Activated CD4-positive, alpha-beta T cell treated with anti-CD3 and anti-CD28 coated beads, Interleukin-2, amount 50 U/mL, for 24 hours (primary cell): Measurements from ENCODE around the gene LIPT1.
"Not testable (repeated sequence)": the region's sequence is repeated elsewhere in the genome, so short reads cannot be mapped to it uniquely, and the experiment has no call there.

ENCODE experiments used
- DNase-seq, 2 donors: peaks; one replicate each; pipeline ENCODE4 v3.0.0-alpha.2; 2020; ENCODE audit warnings: low read depth in 1 of 2, low spot score in 1 of 2

LIPT1 gene

DNA sequence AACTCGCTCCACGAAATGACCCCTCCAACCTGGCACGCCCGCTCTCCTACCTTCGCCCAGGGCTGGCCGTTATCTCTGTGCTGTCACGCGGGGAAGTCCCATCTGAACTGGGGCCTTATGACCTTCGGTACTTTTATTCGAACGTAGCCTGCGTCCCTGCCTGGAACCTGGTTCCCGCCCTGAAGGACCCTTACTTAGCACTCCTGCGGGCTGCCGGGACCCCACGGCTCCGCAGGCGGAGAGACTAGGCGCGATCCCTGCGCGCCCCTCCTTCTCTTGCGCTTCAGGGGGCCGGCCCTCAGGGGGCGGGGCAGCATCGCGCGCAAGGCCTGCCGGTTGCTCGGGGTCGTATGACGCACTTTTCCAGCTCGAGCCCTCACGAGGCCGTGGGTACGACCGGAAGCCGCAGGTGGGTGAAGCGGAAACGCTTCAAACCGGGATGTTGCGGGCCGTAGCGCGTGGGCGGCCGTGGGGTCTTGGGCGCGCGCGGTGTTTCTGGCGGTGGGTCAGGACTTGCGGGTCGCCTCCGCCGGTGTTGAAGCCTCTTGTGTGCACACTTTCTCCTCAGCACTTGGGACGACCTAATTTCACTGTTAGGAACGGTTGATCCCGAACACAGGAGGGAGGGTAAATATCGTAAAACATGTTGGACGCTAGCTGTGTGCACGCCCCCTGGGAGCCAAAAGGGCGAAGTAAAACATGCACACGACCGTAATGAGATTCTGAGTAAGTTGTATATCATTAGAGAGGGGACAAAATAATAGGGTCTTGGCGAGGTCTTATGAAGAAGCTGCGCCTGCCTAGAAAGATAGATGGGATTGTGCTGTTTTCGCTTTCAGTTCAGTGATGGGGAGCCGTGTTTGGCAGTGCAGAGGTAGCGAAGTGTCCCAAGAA, at the start of gene LIPT1, which contains the start of gene TSGA10:
LIPT1 (plus strand) TSS at position 325 of the 894 bp plus-strand sequence. CDS start 6,991 bp downstream, outside the sequence.
TSGA10 (minus strand) TSS at position 300 of the 894 bp plus-strand sequence. CDS start 45,503 bp downstream, outside the sequence.
- peak; percentile 76 to 90 for DNase-seq

DNA sequence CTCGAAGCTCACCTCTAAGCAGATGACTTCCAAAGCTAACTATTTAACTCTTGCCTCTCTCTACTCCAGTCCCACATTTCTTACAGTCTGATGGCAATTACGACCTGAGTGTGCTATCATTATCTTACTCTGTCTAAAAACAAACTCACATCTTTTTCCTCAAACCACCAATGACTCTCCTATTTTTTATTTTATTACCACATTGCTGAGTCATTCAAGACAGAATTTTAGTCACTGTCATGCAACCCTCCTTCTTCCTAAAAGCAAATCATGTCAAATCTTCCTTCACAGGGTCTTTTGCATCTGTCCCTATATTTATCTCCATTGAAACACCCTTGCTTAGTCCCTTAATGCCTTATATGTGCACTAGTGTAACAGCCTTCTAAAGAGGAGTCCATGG, 47.9 kb upstream of the LIPT1 start:
- DNase-seq = no peak

DNA sequence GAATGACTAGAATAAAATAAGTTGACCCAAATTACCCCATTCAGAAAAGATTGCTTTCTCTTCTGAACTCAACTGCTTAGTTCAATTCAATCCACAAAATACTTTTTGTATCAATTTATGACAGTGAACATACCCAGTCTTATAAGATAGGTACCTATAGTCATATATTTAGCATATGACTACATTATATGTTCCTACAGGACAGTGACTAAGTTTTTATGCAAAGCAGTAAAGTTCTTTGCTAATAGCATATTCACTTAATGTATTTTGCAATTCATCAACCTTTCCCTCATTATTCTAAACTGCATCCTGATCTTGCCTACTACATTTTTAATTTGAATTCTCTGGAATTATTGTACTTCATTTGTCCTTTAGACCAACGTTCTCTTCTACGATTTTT, 43.5 kb upstream of the LIPT1 start:
- DNase-seq = no peak

DNA sequence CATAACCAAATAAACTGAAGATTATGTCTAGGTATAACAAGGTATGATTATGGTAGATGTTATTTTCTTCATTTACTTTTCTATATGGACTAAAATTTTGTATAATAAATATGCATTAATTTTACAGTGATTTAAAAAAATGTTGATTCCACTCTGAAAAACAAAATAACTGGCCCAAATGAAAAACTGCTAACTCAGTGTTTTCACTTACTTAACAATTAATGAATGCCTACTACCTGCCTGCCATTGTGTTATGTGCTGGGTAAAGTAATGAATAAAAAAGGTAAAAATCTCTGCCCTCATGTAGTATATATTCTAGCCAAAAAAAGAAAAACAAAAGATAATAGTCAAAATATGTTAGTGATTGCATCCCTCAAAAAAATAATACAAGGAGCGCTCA, 42.8 kb upstream of the LIPT1 start:
- no peak for DNase-seq

DNA sequence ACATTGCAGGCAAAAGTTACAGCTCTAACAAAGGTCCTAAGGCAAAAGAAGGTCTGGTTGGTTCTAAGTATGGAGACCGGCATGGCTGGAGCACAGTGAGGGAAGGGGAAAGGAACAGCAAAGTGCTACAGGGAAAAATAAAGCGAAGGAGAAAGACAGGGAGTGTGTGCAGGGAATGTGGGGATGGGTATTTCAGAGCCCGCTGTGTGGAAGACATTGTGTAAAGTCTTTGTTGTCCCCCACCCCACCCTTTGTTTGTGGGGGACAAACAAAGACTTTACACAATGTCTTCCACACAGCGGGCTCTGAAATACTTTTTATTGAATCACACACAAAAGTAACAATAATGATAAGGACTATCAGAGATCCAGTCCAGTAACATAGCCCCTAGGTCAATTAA, 42.1 kb upstream of the LIPT1 start:
- DNase-seq = no peak

DNA sequence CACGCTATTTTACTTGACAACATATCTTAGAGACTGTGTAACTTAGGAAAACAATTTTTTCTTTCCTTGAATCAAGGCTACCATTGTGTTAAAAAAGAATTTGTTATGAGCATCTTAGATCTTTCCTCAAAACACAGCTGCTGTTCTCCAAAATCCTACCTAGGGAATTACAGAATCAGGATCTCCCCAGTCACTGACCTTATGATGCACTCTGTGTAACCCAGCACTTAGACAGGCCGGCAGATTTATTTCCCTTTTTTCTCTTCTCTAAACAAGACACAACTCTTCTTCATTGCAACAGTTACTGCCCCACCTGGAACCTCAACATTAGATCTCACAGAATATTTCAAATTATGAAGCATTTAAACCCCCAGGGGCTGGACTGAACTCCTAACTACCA, 26.8 kb upstream of the LIPT1 start:
- no peak for DNase-seq

DNA sequence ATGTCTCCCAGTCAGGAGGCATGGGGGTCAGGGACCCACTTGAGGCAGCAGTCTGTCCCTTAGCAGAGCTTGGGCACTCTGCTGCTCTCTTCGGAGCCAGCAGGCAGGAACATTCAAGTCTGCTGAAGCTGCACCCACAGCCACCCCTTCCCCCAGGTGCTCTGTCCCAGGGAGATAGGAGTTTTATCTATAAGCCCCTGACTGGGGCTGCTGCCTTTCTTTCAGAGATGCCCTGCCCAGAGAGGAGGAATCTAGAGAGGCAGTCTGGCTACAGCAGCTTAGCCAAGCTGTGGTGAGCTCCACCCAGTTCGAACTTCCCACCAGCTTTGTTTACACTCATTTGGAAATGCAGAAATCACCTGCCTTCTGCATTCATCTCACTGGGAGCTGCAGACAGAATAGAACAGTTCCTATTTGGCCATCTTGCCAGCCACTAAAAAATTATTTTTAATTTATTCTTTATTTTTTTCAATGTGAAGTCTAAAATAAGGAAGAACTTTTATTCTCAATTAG, 19.7 kb upstream of the LIPT1 start:
- not testable (repeated sequence) for DNase-seq

DNA sequence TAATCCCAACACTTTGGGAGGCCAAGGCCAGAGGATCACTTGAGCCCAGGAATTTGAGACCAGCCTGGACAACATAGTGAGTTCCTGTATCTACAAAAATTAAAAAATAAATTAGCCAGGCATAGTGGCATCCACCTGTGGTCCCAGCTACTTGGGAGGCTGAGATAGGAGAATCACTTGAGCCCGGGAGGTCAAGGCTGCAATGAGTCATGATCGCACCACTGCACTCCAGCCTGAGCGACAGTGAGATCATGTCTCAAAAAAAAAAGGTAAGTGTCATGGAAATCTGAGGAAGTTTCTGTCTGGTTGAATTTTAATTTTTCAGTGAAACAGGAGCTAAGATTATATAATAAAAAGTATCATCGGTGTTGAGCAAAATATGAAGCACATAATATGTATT, 15.8 kb upstream of the LIPT1 start:
- DNase-seq = no peak

DNA sequence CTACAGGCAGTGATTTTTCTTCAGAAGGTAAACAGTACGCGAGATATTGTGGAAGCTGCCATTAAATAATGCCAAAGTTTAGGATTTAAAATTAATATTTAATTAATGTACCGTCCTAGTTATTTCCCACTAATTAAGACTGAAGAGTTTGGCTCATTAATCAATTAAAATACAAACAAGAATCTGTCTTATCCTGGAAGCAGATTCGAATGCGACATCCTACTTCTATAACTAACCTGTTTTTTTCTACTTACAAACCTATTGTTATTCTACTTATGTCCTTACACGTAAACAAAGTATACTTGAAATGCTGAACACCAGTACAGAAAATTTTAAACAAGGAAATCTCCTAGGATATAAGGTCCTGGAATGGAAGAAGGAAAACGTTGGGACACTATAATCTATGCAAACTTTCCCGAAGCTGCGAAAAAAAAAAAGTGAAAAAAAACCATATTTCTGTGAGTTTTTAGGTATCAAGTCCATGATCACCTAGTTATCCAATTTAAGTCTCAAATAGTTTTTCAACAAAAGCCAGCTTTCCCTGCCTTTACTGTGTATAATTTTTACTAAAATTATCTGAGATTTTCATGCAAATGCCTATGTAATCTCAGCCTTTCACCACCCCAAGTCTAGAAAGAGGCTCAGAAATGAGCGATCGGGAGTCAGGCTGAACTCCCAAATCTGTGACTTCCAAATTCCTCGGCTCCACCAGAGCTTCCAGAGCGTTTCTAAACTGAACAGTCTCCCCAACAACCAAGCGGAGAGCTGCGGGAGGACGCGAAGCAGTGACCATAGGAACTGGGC, 14.5 kb upstream of the LIPT1 start:
- no peak for DNase-seq

DNA sequence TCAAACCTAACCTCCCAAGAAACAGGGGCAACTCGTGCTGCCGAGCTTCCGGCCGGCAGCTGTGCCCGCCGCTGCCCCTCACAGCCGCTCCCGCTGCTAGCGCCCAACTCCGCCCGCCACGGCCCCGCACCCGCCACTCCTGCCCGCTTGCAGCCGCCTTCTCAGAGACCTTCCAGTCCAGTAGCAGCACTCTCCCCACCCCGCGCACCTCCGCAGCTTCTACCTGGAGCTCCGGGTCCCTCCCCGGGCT, 14.0 kb upstream of the LIPT1 start:
- no peak for DNase-seq

DNA sequence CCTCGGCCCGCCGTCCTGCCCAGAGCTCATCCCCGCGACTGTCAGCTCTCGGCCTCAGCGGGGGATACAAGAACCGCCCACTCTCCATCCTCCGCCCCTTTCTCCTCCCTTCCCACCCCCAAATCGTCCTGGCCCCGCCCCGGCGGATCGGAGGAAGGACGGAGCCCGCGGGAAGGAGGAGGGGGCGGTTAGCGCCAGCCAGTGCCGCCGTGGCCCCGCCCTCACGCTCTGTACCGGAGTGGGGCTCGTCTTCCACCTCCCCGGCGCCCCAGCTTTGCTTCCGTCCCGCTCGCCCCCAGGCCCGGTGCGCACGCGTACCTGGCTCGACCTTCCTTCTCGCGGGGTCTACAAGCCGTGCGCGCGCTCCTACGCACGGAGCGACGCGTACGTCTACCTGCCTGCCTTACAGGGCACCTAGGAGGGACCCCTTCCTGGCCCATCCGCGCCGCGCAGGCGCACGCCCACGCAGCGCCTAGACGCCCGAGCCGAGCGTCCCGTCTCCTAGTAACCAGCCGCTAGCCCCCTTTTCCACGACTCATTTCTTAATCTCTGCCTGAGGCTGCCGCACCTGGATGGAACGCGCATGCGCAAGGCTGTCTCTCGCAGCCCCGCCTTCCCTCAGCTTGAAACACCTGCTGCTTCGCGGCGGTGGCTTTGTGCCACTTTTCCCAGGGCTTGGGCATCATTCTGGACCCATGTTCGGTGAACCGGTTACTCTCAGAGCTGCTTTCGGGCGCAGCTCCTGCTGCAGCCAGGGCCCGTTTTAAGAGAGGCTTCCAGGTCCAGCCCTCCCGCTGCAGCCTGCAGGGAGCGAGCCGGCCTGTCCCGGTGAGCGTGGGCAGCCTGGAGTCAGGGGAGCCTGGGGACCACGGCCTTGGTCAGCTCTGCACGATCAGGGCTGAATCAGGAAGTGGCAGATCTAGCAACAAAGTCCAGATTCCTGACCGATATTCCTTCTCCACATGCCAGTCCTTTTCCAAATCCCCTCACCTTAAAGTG, 13.4 kb upstream of the LIPT1 start, which contains the start of gene C2orf15:
C2orf15 (plus strand) TSS at position 598 of the 999 bp plus-strand sequence. CDS start 8,852 bp downstream, outside the sequence.
- peak; percentile 92 to 93 for DNase-seq

DNA sequence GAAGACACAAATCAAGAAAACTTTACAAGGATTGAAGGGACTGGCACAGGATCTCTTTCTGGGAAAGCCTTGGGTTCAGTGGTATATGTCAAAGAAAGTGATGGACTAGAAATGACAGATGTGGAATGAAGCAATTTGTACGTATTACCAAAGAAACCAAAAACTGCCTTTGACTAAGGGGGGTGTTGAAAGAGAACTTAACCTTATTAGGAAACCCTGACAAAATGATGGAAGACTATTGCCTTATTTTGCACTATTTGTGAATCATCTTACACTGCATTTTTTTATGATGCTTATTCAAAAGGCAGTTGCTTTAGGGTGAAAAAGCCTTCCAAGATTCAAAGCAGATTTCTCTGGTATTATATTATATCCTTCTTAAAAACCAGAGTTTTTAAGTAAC, 4.1 kb upstream of the LIPT1 start:
- DNase-seq = no peak

DNA sequence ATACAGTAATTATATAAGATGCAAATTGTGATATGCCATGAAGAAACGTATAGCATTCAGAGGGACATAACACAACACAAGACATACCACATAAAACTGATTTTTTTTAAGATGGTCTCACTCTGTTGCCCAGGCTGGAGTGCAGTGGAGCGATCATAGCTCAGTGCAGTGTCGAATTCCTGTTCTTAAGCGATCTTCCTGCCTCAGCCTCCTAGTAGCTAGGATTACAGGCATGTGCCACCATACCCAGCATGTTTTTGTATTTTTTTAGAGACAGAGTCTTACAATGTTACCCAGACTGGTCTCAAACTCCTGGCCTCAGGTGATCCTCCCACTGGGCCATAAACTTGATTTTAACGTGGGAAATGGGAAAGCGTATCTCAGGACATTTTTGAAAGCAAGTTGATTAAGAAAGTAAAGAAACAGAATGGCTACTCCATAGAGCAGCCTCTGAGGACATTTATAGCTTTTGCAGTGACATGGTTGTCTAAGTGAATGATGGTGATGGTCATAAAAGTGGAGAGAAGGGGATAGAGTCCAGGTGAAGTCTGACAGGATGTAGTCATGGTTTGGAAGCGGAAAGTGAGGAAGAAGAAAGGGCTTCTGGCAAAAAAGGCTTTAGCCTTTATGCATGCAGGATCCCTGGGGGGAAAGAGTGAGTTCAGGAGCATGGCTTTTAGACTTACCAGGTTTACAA, 2.4 kb upstream of the LIPT1 start:
- DNase-seq = no peak

DNA sequence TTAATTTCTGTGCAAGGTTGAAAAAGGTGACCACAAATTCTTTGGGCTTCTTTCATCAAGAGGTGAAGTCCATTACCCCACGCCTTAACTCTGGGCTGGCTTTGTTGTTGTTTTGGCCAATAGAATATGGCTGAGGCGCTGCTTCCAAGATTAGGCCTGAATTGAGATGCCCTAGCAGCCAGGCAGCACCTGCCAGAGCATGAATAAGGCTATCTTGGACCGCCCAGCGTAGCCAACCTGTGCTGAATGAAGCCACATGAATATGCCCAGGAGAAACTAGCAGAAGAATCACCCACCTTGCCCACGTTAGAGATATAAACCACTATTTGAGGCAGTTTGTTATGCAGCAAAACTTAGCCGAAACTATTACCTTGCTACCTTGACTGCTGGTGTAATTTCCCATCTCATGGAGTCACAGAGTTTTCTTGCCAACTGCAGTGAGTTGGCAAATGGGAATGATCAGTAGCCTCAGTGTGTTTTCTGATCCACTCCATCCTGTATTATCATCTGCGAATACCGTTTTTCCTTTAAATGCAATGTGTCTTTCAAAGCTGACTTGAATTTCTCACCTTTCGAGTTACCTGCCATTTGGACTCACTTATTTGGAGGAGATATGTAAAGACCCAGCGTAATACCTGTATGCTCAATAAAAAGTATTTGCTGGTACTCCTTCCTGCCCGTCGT, 704 bp upstream of the LIPT1 start:
- DNase-seq = no peak

DNA sequence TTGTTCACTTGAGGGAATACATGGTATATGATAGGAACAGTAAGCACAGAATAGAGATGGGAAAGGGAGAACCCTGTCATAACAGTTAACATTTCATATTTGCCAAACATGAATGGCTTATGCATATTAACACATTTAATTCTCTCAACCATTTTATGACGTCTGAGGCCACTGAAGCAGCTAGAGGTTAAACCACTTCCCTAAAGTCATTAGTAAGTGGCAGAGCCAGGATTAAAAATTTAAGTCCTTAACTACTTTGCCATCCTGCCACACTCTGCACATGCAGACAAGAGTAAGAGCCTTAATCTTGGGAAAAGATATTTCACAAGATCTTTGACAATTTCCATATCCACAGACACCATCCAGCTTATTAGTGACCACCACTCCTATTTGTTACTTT, 2.1 kb downstream of the LIPT1 start:
- no peak for DNase-seq

DNA sequence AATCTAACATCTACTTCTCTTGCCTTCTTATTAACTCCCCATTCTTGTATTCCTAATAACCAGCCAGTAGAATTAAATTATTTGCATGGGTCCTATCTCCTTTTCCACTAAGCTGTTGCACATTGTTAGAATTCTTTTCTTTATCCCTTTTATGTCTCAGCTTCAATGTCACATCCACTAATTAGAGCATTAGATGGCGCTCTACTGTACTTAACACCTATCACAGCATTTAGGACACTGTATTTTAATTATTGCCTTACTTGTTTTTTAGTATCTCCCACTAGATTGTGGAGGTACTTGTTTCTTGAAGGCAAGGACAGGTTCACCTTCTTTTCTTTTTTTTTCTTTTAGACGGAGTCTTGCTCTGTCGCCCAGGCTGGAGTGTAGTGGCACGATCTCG, 3.8 kb downstream of the LIPT1 start:
- no peak for DNase-seq

DNA sequence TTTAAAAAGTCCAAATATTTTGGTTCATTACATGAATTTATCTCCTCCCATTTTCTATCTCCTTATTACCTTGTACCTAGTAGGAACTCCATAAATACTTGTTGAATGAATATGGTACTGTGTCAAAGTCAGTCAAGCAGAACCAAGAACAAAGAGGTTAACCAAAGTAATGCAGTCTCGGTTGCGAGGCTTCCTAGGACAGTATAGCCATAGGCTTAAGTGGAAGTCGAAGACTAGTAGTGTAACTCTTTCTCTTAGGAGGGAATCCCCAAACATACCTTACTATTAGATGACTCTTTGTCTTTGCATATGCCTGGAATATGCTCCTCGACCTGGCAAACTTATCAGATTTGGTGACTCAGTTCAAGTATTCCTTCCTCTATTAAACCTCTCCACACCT, 4.8 kb downstream of the LIPT1 start:
- DNase-seq = no peak

DNA sequence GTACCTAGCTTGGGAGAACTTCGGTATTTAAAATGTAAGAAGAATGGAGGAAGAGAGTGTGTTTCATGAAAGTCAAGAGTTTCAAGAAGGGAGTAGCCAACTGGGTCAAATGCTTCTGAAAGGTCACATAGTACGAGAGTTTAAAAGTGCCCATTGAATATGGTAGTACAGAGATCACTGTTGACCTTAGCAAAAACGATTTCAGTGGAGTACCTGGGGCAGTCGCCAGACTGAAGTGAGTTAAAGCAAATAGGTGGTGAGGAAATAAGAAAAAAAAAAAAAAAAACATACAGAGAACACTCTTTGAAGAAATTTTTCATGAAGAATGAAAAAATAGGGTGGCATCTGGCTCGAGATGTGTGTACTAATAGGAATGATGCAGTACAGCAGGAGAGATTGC, 11.5 kb downstream of the LIPT1 start:
- DNase-seq = no peak

DNA sequence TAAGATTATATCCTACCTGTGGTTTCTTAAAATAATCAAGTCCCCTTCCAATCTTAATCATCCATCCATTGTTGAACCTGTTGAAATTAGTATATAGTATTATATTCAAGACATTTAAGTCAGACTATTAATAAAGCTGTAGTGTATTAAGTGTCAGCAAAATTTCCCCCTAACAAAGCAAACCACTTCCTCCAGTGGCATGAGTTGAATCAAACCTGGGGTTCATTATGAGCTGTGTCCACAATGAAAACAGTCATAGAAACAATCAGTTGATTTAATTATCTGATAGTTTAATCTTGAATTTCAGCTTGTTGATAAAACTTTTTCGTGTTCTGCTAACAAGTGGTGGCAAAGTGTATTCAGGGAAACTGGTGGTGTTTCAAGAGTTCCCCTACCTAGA, 14.8 kb downstream of the LIPT1 start:
- DNase-seq = no peak
